GM08714 (cell line): ENCODE results near the gene LRRC27.

Experiments
- H3K4me3 ChIP-seq: fragments of 200-500 bp; sonication (Bioruptor generic); 2 replicates; pipeline ENCODE4 v1.5.1; 2014; ENCODE audit warnings: mild to moderate bottlenecking, low read length, inconsistent platforms
- ZNF274 ChIP-seq: IDR thresholded peaks from 2 replicates; pipeline ENCODE4 v1.6.1; 2012; ENCODE audit warnings: mild to moderate bottlenecking, low read depth, low read length

Gene LRRC27

GRCh38 chr10:132296666-132297443 lies 35.1 kb upstream of the LRRC27 start:
- no peak overlapping the region for H3K4me3 ChIP-seq
- no peak for TF ChIP-seq ZNF274

- no peak overlapping the region for H3K4me3 ChIP-seq
- TF ChIP-seq ZNF274 = no peak
These were observed 34.5 kb upstream of the LRRC27 start for GRCh38 chr10:132297526-132297925.

- H3K4me3 ChIP-seq = no peak overlapping the region
- TF ChIP-seq ZNF274 = no peak
These were observed 33.7 kb upstream of the LRRC27 start for GRCh38 chr10:132298038-132298881.

DNA sequence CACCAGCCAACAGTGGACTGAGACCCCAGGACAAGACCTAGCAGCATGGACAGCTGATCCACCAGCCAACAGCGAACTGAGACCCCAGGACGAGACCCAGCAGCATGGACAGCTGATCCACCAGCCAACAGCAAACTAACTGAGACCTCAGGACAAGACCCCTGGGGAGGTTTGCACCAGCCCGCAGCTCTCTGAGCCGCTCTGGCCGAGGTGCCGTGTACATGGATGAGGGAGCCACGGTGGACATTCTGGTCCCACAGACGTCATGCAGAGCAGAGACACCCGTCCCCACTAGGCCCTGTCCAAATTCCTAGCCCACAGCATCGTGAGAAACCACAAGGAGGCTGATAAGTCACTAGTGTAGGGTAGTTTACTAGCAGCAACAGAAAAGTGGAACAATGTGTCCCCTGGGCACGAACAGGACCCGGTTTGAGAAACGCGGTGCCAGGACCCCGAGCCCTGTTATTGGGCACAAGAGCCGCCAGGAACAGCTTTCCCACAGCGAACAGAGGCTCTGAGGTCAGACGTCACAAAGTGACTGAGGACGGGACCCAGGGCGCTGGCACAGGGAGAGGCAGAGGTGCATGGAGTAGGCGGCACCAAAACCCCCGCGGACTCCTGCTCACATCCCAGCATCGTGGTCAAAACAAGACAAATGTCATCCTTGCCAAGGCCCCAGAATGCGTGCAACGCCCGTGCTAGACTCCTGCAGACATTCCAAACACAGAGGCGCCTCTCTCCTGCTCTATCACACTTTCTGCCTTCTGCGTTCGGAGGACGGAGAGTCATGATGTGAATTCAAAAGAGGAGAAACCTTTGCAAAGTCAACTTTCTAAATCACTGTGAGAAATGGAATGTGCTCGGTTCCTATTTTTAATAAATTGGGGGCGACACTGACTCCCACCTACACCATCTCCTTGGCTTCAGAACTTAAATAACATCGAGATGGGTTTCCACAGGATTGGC lies 32.3 kb upstream of the LRRC27 start:
- no peak for TF ChIP-seq ZNF274
- H3K4me3 ChIP-seq = no peak overlapping the region

GRCh38 chr10:132300582-132300981 lies 31.4 kb upstream of the LRRC27 start:
- no peak for TF ChIP-seq ZNF274
- H3K4me3 ChIP-seq = no peak overlapping the region

GRCh38 chr10:132301371-132302330 lies 30.3 kb upstream of the LRRC27 start:
- no peak for TF ChIP-seq ZNF274
- no peak overlapping the region for H3K4me3 ChIP-seq

GRCh38 chr10:132302421-132303310 lies 29.3 kb upstream of the LRRC27 start:
- no peak for TF ChIP-seq ZNF274
- H3K4me3 ChIP-seq = no peak overlapping the region

DNA sequence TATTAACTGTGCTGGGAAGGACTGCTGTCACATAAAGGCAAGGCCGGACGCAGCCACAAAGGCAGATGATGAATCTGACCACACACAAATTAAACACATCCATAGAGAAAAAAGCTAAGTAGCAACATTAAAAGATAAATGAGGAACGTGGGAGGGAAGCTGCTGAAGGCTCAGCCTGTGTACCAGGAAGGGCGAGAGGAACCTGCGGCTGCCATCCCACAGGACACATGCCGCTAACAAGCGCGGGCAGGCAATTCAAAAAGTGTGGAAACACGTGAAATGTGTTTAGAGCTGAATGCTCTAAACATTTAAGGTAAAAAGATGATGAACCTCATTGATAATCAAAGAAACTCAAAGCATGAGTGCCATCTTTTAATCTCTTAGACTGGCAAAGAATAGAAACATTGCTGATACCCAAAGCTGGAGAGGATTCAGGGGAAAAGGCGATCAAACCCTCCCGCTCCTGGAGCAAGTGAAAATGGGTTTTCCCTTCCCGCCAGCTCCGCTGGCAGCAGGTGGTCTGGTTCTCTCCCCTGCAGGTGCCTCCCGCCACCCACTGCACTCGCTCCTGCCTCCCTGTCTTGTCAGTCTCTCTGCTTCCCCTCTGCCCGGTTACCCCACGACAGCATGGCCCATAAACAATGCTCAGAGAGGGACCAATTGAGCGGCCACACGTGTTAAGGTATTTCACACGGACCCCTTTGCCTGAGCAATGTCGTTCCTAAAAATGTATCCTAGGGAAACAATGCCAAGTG lies 28.5 kb upstream of the LRRC27 start:
- H3K4me3 ChIP-seq = no peak overlapping the region
- TF ChIP-seq ZNF274 = no peak

GRCh38 chr10:132304756-132305509 lies 27.1 kb upstream of the LRRC27 start:
- no peak overlapping the region for H3K4me3 ChIP-seq
- no peak for TF ChIP-seq ZNF274

GRCh38 chr10:132305654-132306342 lies 26.2 kb upstream of the LRRC27 start:
- H3K4me3 ChIP-seq = no peak overlapping the region
- no peak for TF ChIP-seq ZNF274
